ENCODE results near the gene ALOX5.

Gene ALOX5

GRCh38 chr10:45422866-45423659, 49.0 kb downstream of the ALOX5 start:
- H3K4me3 ChIP-seq (ENCODE audit: low read depth, low read length) = no peak overlapping the region

GRCh38 chr10:45423976-45424499, 50.0 kb downstream of the ALOX5 start:
- no peak overlapping the region for H3K4me3 ChIP-seq (ENCODE audit: low read depth, low read length)

- no peak overlapping the region for H3K4me3 ChIP-seq (ENCODE audit: low read depth, low read length)
Measured at GRCh38 chr10:45424668-45425404, 50.8 kb downstream of the ALOX5 start.

- no peak overlapping the region for H3K4me3 ChIP-seq (ENCODE audit: low read depth, low read length)
Measured at GRCh38 chr10:45425621-45426563, 51.9 kb downstream of the ALOX5 start.

- no peak overlapping the region for H3K4me3 ChIP-seq (ENCODE audit: low read depth, low read length)
Measured at GRCh38 chr10:45427262-45427969, 53.4 kb downstream of the ALOX5 start.

GRCh38 chr10:45427970-45428366, 54.0 kb downstream of the ALOX5 start:
- no peak overlapping the region for H3K4me3 ChIP-seq (ENCODE audit: low read depth, low read length)

GRCh38 chr10:45428611-45429510, 54.8 kb downstream of the ALOX5 start:
- no peak overlapping the region for H3K4me3 ChIP-seq (ENCODE audit: low read depth, low read length)

GRCh38 chr10:45429790-45430189, 55.8 kb downstream of the ALOX5 start:
- no peak overlapping the region for H3K4me3 ChIP-seq (ENCODE audit: low read depth, low read length)

GRCh38 chr10:45432113-45432512, 58.1 kb downstream of the ALOX5 start:
- H3K4me3 ChIP-seq (ENCODE audit: low read depth, low read length) = no peak overlapping the region

- H3K4me3 ChIP-seq (ENCODE audit: low read depth, low read length) = no peak overlapping the region
Measured at GRCh38 chr10:45432700-45433472, 58.9 kb downstream of the ALOX5 start.

GRCh38 chr10:45433716-45434469, 59.9 kb downstream of the ALOX5 start:
- no peak overlapping the region for H3K4me3 ChIP-seq (ENCODE audit: low read depth, low read length)

- H3K4me3 ChIP-seq (ENCODE audit: low read depth, low read length) = no peak overlapping the region
Measured at GRCh38 chr10:45437587-45438465, 63.8 kb downstream of the ALOX5 start.

- no peak overlapping the region for H3K4me3 ChIP-seq (ENCODE audit: low read depth, low read length)
Measured at GRCh38 chr10:45438466-45439090, 64.6 kb downstream of the ALOX5 start.

GRCh38 chr10:45439365-45439764, 65.3 kb downstream of the ALOX5 start:
- no peak overlapping the region for H3K4me3 ChIP-seq (ENCODE audit: low read depth, low read length)

- H3K4me3 ChIP-seq (ENCODE audit: low read depth, low read length) = no peak overlapping the region
Measured at GRCh38 chr10:45439873-45440272, 65.9 kb downstream of the ALOX5 start.

GRCh38 chr10:45440511-45441062, 66.6 kb downstream of the ALOX5 start:
- no peak overlapping the region for H3K4me3 ChIP-seq (ENCODE audit: low read depth, low read length)
